ENCODE measurements around the gene CDKN1C.

Gene CDKN1C

GRCh38 chr11:2867722-2868505 is 17.7 kb downstream of the CDKN1C start:
- no peak for DNase-seq

DNA sequence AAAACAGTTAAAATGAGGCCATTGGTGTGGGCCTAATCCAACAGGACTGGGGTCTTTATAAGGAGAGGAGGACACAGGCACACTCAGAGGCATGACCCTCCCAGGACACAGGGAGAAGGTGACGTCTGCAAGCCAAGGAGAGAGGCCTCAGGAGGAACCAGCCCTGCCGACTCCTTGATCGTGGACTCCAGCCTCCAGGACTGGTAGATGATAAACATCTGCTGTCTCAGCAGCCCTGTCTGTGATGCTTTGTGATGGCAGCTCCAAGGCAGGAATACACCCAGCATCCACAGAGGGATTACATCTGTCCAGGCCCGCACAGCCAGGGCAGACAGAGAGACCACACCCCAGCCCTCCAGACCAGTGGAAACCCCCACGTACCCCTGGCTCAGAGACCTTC is 18.4 kb downstream of the CDKN1C start:
- no peak for DNase-seq

DNA sequence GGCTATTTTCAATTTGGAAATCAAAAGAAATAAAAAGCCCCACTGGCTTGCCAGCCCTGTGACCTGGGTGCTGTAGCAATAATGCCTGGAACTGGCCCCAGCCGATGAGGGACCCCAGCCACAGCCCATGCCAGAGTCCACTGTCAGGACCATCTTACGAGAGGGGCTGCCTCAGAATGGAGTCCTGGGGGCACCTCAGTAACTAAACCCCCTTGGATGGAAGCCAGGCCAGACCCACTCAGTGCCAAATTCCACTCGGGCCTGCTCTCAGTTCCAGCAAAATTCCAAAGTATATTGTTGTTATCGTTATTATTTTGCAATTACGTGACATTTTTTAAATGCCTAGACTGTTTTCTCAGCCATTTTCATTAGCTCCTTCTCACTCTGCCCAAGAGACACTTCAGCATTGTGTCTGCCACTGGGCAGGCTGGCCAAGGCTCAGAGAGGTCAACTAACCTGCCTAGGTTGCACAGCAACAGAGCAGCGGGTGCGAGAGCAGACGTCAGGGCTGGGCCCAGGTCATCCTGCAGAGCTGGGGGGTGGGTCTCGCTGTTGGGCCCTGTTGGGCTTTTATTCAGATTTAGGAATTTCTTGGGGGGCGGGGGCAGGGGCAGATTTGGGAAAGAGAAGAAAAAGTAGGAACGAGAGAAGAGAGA is 19.5 kb downstream of the CDKN1C start:
- DNase-seq, result no peak

DNA sequence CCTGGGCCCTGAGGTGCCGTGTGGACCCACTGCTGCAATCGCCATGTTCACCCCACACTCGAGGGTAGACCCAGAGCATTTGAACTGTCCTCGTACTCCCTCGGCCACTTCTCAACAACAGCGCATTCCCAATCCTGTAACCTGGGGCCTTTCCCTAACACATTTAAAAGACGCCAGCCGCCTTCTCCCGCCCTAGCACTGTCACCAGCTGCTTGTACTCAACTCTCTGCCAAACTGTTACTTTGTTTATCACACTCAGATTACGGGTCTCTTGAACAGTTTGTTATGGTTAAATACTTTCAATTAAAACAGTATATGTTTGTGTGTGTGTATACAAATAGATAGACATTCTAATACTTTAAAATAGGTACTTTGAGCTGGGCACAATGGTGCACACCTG is 20.7 kb downstream of the CDKN1C start:
- DNase-seq, result no peak

- no peak for DNase-seq
These were observed 22.3 kb downstream of the CDKN1C start for GRCh38 chr11:2863276-2863618.

- DNase-seq, result peak; percentile 78
These were observed 22.9 kb downstream of the CDKN1C start for GRCh38 chr11:2862395-2863275.

GRCh38 chr11:2860636-2861035 is 24.9 kb downstream of the CDKN1C start:
- DNase-seq, result no peak

- DNase-seq, result no peak
These were observed 25.9 kb downstream of the CDKN1C start for GRCh38 chr11:2859699-2860037.

- DNase-seq, result no peak
These were observed 26.4 kb downstream of the CDKN1C start for GRCh38 chr11:2858995-2859698.

- DNase-seq, result no peak
These were observed 27.7 kb downstream of the CDKN1C start for GRCh38 chr11:2857918-2858317.

DNA sequence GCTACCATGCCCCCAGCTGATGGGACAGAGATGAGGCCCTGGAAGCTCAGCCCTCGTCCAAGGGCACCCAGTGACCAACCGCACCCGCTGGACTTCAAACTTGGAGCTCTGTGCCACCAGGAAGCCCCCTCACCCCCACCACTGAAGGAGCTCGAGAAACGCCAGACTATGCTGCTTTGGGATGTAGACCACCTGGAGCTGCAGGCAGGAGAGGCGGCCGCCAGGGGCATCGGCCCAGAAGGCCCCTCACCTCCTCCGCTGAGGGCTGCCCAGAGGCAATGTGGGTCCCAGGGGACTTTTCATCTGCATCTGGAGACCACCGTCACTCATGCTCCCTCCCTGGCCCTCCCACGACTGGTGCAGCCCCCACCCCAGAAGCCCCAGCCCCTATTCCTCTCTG is 28.3 kb downstream of the CDKN1C start:
- DNase-seq, result no peak

- no peak for DNase-seq
These were observed 30.4 kb downstream of the CDKN1C start for GRCh38 chr11:2855162-2855561.

DNA sequence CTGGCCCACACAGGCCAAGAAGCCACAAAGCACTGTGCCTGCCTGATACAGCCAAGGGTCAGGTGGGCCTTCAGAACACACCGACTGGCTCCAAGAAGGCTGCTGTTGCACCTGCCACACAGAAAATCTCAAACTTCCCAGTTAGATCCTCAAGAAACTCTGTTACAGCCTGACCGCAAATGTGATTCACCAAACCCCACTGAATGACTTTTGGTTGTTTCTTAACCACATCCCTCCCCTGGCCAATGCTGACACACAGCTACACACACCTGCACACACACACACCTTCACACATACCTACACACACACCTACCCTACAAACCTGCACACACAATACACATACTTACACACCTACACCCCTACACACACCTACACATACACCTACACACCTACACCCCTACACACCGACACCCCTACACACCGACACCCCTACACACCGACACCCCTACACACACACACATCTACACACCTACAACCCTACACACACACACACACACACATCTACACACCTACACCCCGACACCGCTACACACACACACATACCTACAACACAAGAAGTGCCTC is 31.5 kb downstream of the CDKN1C start:
- no peak for DNase-seq

DNA sequence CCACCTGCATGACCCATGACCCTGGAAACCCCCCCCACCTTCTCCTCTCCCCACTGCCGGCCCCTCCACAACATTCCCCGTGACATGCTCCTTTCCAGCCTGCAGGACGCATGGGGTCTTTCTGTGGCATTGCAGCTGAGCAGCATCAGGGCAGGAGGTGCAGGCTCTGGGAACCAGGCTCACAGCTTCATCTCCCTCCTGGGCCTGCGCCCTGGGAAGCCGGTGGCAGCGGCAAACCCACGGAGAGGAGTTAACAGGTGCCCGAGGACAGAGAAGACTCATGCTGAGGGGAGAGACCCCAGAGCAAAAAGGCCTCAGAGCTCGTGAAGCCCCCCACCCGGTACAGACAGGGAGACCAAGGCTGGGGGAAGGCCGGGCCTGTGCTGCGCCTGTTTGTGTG is 32.2 kb downstream of the CDKN1C start:
- no peak for DNase-seq

- no peak for DNase-seq
These were observed 35.4 kb downstream of the CDKN1C start for GRCh38 chr11:2849994-2850770.

DNA sequence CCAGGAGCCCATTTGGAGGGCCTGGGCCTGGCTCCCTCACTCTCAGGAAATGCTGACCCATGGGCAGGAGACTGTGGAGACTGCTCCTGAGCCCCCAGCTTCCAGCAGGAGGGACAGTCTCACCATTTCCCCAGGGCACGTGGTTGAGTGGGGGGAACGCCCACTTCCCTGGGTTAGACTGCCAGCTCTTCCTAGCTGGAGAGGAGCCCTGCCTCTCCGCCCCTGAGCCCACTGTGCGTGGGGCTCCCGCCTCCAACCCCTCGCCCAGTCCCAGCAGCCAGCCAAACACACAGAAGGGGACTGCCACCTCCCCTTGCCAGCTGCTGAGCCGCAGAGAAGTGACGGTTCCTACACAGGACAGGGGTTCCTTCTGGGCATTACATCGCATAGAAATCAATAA is 37.1 kb downstream of the CDKN1C start:
- DNase-seq, result no peak

- no peak for DNase-seq
These were observed 38.0 kb downstream of the CDKN1C start for GRCh38 chr11:2847561-2847960.

DNA sequence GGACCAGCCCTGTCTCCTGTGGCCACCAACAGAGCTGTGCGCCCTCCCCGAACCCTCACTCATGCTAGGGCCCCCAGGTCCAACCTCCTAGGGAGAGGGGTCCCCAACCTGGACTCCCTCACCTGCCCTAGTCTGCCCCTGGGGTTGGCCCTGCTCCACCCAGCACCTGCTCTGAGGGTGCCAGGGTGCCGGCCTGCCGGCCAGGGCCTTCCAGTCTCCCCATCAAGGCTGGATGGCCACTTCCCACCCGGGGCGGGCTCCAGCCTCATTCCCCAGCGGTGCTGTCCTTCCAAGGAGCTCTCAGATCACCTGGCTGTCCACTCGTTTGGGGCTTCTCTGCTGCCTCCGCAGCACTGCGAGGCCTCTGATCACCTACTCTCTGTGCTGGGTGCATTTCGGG is 39.1 kb downstream of the CDKN1C start:
- no peak for DNase-seq

DNA sequence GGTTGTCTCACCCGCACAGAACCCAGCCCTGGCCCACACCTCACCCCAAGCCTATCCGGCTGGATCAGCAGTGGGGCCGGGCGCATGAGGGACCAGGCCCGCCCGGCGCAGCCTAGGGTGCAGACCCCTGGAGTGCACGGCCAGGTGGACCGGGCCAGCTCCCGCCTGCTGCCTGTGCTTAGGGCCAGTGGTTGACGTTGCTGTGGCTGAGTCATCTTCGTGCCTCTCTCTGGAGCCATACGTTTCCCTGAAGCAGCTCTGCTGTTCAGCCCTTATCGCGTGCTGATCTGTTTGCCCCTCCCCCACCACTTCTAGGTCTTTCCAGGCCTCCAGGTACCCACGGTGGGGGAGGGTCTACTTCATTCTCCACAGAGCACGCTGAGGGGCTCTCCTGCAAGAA is 39.5 kb downstream of the CDKN1C start:
- DNase-seq, result peak; percentile 92

DNA sequence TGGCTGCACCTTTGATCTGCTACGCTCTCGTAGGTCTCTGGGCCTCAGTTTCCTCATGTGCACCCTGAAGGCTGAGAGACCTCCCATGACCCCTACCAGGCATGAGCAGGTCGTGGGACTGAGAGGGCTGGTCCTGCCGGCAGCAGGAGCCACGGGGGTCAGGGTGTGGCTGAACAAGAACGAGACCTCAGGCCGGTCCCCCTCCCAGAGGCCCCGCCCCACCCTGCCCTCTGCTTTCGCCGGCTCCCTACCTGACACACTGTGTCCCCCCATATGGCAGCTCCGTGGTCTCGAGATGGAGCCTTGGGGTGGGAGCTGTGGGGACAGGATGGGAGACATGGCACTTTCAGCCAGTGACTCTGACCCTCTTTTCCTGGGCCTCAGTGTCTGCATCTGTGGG is 40.6 kb downstream of the CDKN1C start:
- no peak for DNase-seq

DNA sequence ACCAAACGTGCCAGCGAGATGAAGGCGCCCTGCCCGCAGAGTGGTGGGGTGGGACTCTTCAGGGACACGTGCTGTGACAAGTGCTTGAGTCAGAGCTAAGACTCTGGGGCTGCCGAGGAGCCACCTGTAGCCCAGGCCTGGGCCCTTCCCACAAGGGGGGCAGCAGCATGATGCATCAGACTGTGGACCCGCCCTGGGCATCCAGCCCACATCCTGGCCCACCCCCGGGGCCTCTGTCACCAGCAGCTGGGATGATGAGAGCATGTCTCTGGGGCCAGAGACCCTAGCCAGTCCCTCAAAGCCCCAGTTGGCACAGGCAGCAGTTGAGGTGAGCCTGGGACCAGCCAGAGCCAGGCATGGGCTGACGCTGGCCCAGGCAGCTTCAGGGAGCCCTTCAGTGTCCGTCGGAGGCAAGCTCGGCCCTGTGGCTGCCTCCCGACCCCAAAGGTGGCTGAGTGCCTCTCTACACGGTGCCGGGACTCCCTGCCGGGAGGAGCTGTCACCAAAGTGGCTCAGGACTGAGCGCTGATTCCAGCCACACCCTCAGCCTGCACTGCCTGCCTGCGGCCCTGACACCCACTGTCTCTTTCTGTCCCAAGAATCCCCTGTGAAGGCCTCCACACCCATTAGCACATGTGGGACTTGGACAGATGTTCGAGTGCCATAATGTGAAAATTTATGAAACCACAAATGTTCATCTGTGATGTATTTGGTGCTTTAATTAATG is 41.3 kb downstream of the CDKN1C start:
- DNase-seq, result no peak
